Karpas-422 (cell line): ENCODE data around the gene LRRC18. TPM values are rescaled to one million over a fixed set of nuclear protein-coding genes. Genes with fewer than 3 reads are reported as not detected.

Source experiments
- DNase-seq: peaks from one replicate; pipeline ENCODE4 v3.0.0-alpha.2; 2015
- H2AFZ ChIP-seq: fragments of 200-600 bp; sonication (generic); 2 replicates; pipeline ENCODE4 v1.6.1; 2014; ENCODE audit warnings: antibody characterized with exemption, low read length, mixed read lengths
- H3K27ac ChIP-seq: fragments of 200-600 bp; sonication (generic); 2 replicates; pipeline ENCODE4 v1.5.1; 2014; ENCODE audit warnings: mild to moderate bottlenecking, low read length, moderate library complexity
- H3K27me3 ChIP-seq: fragments of 200-600 bp; sonication (generic); 2 replicates; pipeline ENCODE4 v1.6.1; 2014; ENCODE audit warnings: low read length, mixed read lengths
- H3K36me3 ChIP-seq: fragments of 200-600 bp; sonication (generic); 2 replicates; pipeline ENCODE4 v1.6.1; 2014; ENCODE audit warnings: low read length, mixed read lengths; ENCODE audit not compliant: insufficient read depth
- H3K4me1 ChIP-seq: fragments of 200-600 bp; sonication (generic); 2 replicates; pipeline ENCODE4 v1.6.1; 2014; ENCODE audit warnings: mild to moderate bottlenecking, low read length, mixed read lengths
- H3K4me2 ChIP-seq: fragments of 200-600 bp; sonication (generic); 2 replicates; pipeline ENCODE4 v1.6.1; 2014; ENCODE audit warnings: low read length, low read depth, mild to moderate bottlenecking; ENCODE audit not compliant: poor library complexity, severe bottlenecking
- H3K4me3 ChIP-seq: fragments of 200-600 bp; sonication (generic); 2 replicates; pipeline ENCODE4 v1.5.1; 2014; ENCODE audit warnings: mild to moderate bottlenecking, antibody characterized with exemption, low read length, mixed read lengths
- H3K79me2 ChIP-seq: fragments of 200-600 bp; sonication (generic); 2 replicates; pipeline ENCODE4 v1.6.1; 2014; ENCODE audit warnings: mild to moderate bottlenecking, low read length, mixed read lengths
- H3K9ac ChIP-seq: fragments of 200-600 bp; sonication (generic); 2 replicates; pipeline ENCODE4 v1.6.0; 2014; ENCODE audit warnings: low read length
- H3K9me2 ChIP-seq: fragments of 200-600 bp; sonication (generic), shearing (Covaris generic); replicated peaks from 2 replicates; pipeline ENCODE4 v1.6.0; 2014; ENCODE audit warnings: mild to moderate bottlenecking, low read length, moderate library complexity; ENCODE audit not compliant: insufficient read depth
- H3K9me3 ChIP-seq: fragments of 300-700, 200-600 bp; sonication (generic); 2 replicates; pipeline ENCODE4 v1.6.1; 2014; ENCODE audit warnings: low read length, mixed read lengths
- H4K20me1 ChIP-seq: fragments of 200-600 bp; sonication (generic); 2 replicates; pipeline ENCODE4 v1.6.1; 2014; ENCODE audit warnings: mild to moderate bottlenecking, antibody characterized with exemption, low read length, low read depth; ENCODE audit not compliant: insufficient read depth
- total RNA-seq: library from RNA; depleted of rRNA; stranded (reverse); fragments of >200 nt; shearing (Covaris generic); gene quantifications from 2 replicates; pipeline ENCODE4 v1.2.3, GENCODE V29; 2014; ENCODE audit warnings: low replicate concordance

Gene LRRC18
- total RNA-seq, 1 experiment from 2014 or later = 3.4 TPM

GRCh38 chr10:48932831-48933664 is 6.6 kb downstream of the LRRC18 start:
- H3K27me3 ChIP-seq = no peaks in the 10 kb centered on the region
- no peaks in the 10 kb centered on the region for H3K9me3 ChIP-seq
- H3K36me3 ChIP-seq = no peaks in the 10 kb centered on the region
- H4K20me1 ChIP-seq = no peaks in the 10 kb centered on the region
- no peaks in the 10 kb centered on the region for H3K4me1 ChIP-seq
- no peak overlapping the region for H3K4me2 ChIP-seq
- H3K4me3 ChIP-seq = no peak overlapping the region
- DNase-seq = no peak
- H3K79me2 ChIP-seq = no peaks in the 10 kb centered on the region
- H3K9ac ChIP-seq = no peak overlapping the region
- no peak overlapping the region for H2AFZ ChIP-seq
- H3K9me2 ChIP-seq = no peaks in the 10 kb centered on the region
- no peak overlapping the region for H3K27ac ChIP-seq

GRCh38 chr10:48931188-48931587 is 8.5 kb downstream of the LRRC18 start:
- no peaks in the 10 kb centered on the region for H3K9me2 ChIP-seq
- no peak overlapping the region for H3K4me3 ChIP-seq
- no peak for DNase-seq
- no peaks in the 10 kb centered on the region for H3K79me2 ChIP-seq
- H4K20me1 ChIP-seq = no peaks in the 10 kb centered on the region
- H3K27me3 ChIP-seq = no peaks in the 10 kb centered on the region
- no peak overlapping the region for H3K27ac ChIP-seq
- H3K4me2 ChIP-seq = no peak overlapping the region
- no peaks in the 10 kb centered on the region for H3K4me1 ChIP-seq
- no peaks in the 10 kb centered on the region for H3K9me3 ChIP-seq
- H2AFZ ChIP-seq = no peak overlapping the region
- no peak overlapping the region for H3K9ac ChIP-seq
- H3K36me3 ChIP-seq = no peaks in the 10 kb centered on the region

- no peaks in the 10 kb centered on the region for H4K20me1 ChIP-seq
- DNase-seq = no peak
- H3K27me3 ChIP-seq = no peaks in the 10 kb centered on the region
- H3K4me3 ChIP-seq = no peak overlapping the region
- H3K9me3 ChIP-seq = no peaks in the 10 kb centered on the region
- H3K9me2 ChIP-seq = no peaks in the 10 kb centered on the region
- H3K4me1 ChIP-seq = no peaks in the 10 kb centered on the region
- no peak overlapping the region for H3K4me2 ChIP-seq
- no peaks in the 10 kb centered on the region for H3K36me3 ChIP-seq
- H3K79me2 ChIP-seq = no peaks in the 10 kb centered on the region
- no peak overlapping the region for H2AFZ ChIP-seq
- no peak overlapping the region for H3K27ac ChIP-seq
- H3K9ac ChIP-seq = no peak overlapping the region
These were observed 10.1 kb downstream of the LRRC18 start for GRCh38 chr10:48929413-48929990.

GRCh38 chr10:48926764-48927540 is 12.7 kb downstream of the LRRC18 start:
- H3K9ac ChIP-seq = no peak overlapping the region
- no peaks in the 10 kb centered on the region for H3K27me3 ChIP-seq
- H3K27ac ChIP-seq = no peak overlapping the region
- H3K36me3 ChIP-seq = peaks cover 5% of the 10 kb centered on the region; the same call in 1 of the 2 replicates
- H3K9me2 ChIP-seq = no peaks in the 10 kb centered on the region
- no peaks in the 10 kb centered on the region for H3K9me3 ChIP-seq
- no peaks in the 10 kb centered on the region for H3K79me2 ChIP-seq
- H2AFZ ChIP-seq = no peak overlapping the region
- no peak overlapping the region for H3K4me3 ChIP-seq
- H3K4me2 ChIP-seq = no peak overlapping the region
- no peaks in the 10 kb centered on the region for H4K20me1 ChIP-seq
- DNase-seq = no peak
- H3K4me1 ChIP-seq = no peaks in the 10 kb centered on the region

GRCh38 chr10:48926255-48926654 is 13.4 kb downstream of the LRRC18 start:
- H3K36me3 ChIP-seq = peaks cover 5% of the 10 kb centered on the region; the same call in 1 of the 2 replicates
- no peak for DNase-seq

GRCh38 chr10:48924988-48925387 is 14.7 kb downstream of the LRRC18 start:
- H3K9ac ChIP-seq = no peak overlapping the region
- H3K9me2 ChIP-seq = no peaks in the 10 kb centered on the region
- no peak for DNase-seq
- H3K36me3 ChIP-seq = peaks cover 5% of the 10 kb centered on the region; the same call in 1 of the 2 replicates
- no peaks in the 10 kb centered on the region for H4K20me1 ChIP-seq
- no peak overlapping the region for H3K4me3 ChIP-seq
- H3K4me1 ChIP-seq = no peaks in the 10 kb centered on the region
- H3K27ac ChIP-seq = no peak overlapping the region
- no peaks in the 10 kb centered on the region for H3K27me3 ChIP-seq
- no peaks in the 10 kb centered on the region for H3K79me2 ChIP-seq
- no peaks in the 10 kb centered on the region for H3K9me3 ChIP-seq
- no peak overlapping the region for H3K4me2 ChIP-seq
- no peak overlapping the region for H2AFZ ChIP-seq

More at GRCh38 chr10:48926255-48926654, 13.4 kb downstream of the LRRC18 start:
- no peaks in the 10 kb centered on the region for H3K9me3 ChIP-seq
- no peak overlapping the region for H3K27ac ChIP-seq
- H3K9me2 ChIP-seq = no peaks in the 10 kb centered on the region
- no peaks in the 10 kb centered on the region for H3K4me1 ChIP-seq
- H3K4me3 ChIP-seq = no peak overlapping the region
- no peaks in the 10 kb centered on the region for H4K20me1 ChIP-seq
- no peaks in the 10 kb centered on the region for H3K27me3 ChIP-seq
- no peak overlapping the region for H3K9ac ChIP-seq
- H2AFZ ChIP-seq = no peak overlapping the region
- H3K4me2 ChIP-seq = no peak overlapping the region
- H3K79me2 ChIP-seq = no peaks in the 10 kb centered on the region

GRCh38 chr10:48923748-48924147 is 15.9 kb downstream of the LRRC18 start:
- no peaks in the 10 kb centered on the region for H3K4me1 ChIP-seq
- no peaks in the 10 kb centered on the region for H4K20me1 ChIP-seq
- no peaks in the 10 kb centered on the region for H3K79me2 ChIP-seq
- no peak overlapping the region for H3K27ac ChIP-seq
- H3K4me3 ChIP-seq = no peak overlapping the region
- H3K36me3 ChIP-seq = peaks cover 11% of the 10 kb centered on the region; the same call in 1 of the 2 replicates
- no peak overlapping the region for H3K9ac ChIP-seq
- H3K9me2 ChIP-seq = no peaks in the 10 kb centered on the region
- no peaks in the 10 kb centered on the region for H3K9me3 ChIP-seq
- no peak overlapping the region for H3K4me2 ChIP-seq
- DNase-seq = no peak
- H2AFZ ChIP-seq = no peak overlapping the region
- H3K27me3 ChIP-seq = no peaks in the 10 kb centered on the region

GRCh38 chr10:48913674-48914073 is 26.0 kb downstream of the LRRC18 start:
- Histone ChIP-seq H3K27ac (no peak overlapping the region), H3K4me1 (no peaks in the 10 kb centered on the region), H3K27me3 (no peaks in the 10 kb centered on the region), H3K9ac (no peak overlapping the region), H3K9me3 (no peaks in the 10 kb centered on the region), H3K79me2 (no peaks in the 10 kb centered on the region), H2AFZ (no peak overlapping the region), H3K4me3 (no peak overlapping the region), H4K20me1 (no peaks in the 10 kb centered on the region), H3K9me2 (no peaks in the 10 kb centered on the region), H3K36me3 (peaks cover 38% of the 10 kb centered on the region), H3K4me2 (no peak overlapping the region)
- no peak for DNase-seq
